Stimulated activated CD8-positive, alpha-beta memory T cell treated with anti-CD3 and anti-CD28 coated beads, Interleukin-15, amount 100 ng/mL, for 48 hours (primary cell): ENCODE measurements around the gene DMWD.
A peak's percentile ranks its signal among the peaks of the same experiment; 100 is the strongest.

Experiments
- DNase-seq, 2 donors: peaks; one replicate each; pipeline ENCODE4 v3.0.0-alpha.2; 2020; ENCODE audit warnings: low read depth in 2 of 2

DMWD gene

GRCh38 chr19:45792470-45793177, at the start of gene DMWD:
DMWD (minus strand) TSS chr19:45792845; CDS start chr19:45792756, 89 bp downstream.
- DNase-seq, result peak; percentile 99

- DNase-seq, result no peak
These were observed 49.6 kb upstream of the DMWD start for GRCh38 chr19:45842198-45842597.

- DNase-seq, result no peak
These were observed 42.3 kb upstream of the DMWD start for GRCh38 chr19:45834970-45835369.

GRCh38 chr19:45828945-45829344, 36.3 kb upstream of the DMWD start:
- no peak for DNase-seq

GRCh38 chr19:45828523-45828922, 35.9 kb upstream of the DMWD start:
- no peak for DNase-seq

GRCh38 chr19:45827459-45828093, 34.9 kb upstream of the DMWD start:
- no peak for DNase-seq

- no peak for DNase-seq
These were observed 34.3 kb upstream of the DMWD start for GRCh38 chr19:45826934-45827333.

- no peak for DNase-seq
These were observed 33.6 kb upstream of the DMWD start for GRCh38 chr19:45825917-45826893.

GRCh38 chr19:45825263-45825605, 32.6 kb upstream of the DMWD start:
- DNase-seq, result no peak

GRCh38 chr19:45824531-45825262, 32.1 kb upstream of the DMWD start:
- DNase-seq, result no peak

GRCh38 chr19:45824041-45824471, 31.4 kb upstream of the DMWD start:
- no peak for DNase-seq

GRCh38 chr19:45823182-45823581, 30.5 kb upstream of the DMWD start:
- DNase-seq, result no peak

GRCh38 chr19:45822716-45823115, 30.1 kb upstream of the DMWD start:
- no peak for DNase-seq

GRCh38 chr19:45821570-45821969, 28.9 kb upstream of the DMWD start:
- DNase-seq, result no peak

GRCh38 chr19:45821103-45821521, 28.5 kb upstream of the DMWD start:
- no peak for DNase-seq

GRCh38 chr19:45820413-45821102, 27.9 kb upstream of the DMWD start:
- no peak for DNase-seq

- no peak for DNase-seq
These were observed 27.1 kb upstream of the DMWD start for GRCh38 chr19:45819769-45820168.

- no peak for DNase-seq
These were observed 25.2 kb upstream of the DMWD start for GRCh38 chr19:45817725-45818301.

GRCh38 chr19:45817010-45817724, 24.5 kb upstream of the DMWD start:
- DNase-seq, result peak; percentile 90 to 91
